ENCODE data around the gene ENDOV.

Gene ENDOV

GRCh38 chr17:80432961-80433550 lies 18.1 kb downstream of the ENDOV start:
- no peak for DNase-seq

GRCh38 chr17:80433916-80434666 lies 19.1 kb downstream of the ENDOV start:
- no peak for DNase-seq

- DNase-seq = no peak
Observed at GRCh38 chr17:80437532-80437931, 22.6 kb downstream of the ENDOV start.

GRCh38 chr17:80438806-80439205 lies 23.8 kb downstream of the ENDOV start:
- DNase-seq = no peak

- DNase-seq = no peak
Observed at GRCh38 chr17:80439499-80439898, 24.5 kb downstream of the ENDOV start.

- DNase-seq = peak; percentile 69
Observed at GRCh38 chr17:80441133-80441578, 26.2 kb downstream of the ENDOV start.

GRCh38 chr17:80441598-80442322 lies 26.8 kb downstream of the ENDOV start:
- no peak for DNase-seq

GRCh38 chr17:80442323-80442659 lies 27.3 kb downstream of the ENDOV start:
- DNase-seq = no peak

GRCh38 chr17:80442764-80443163 lies 27.8 kb downstream of the ENDOV start:
- DNase-seq = no peak

GRCh38 chr17:80443498-80443897 lies 28.5 kb downstream of the ENDOV start:
- no peak for DNase-seq

- no peak for DNase-seq
Observed at GRCh38 chr17:80443916-80444643, 29.1 kb downstream of the ENDOV start.

- DNase-seq = no peak
Observed at GRCh38 chr17:80444644-80444979, 29.6 kb downstream of the ENDOV start.

- no peak for DNase-seq
Observed at GRCh38 chr17:80445007-80445725, 30.2 kb downstream of the ENDOV start.

- DNase-seq = no peak
Observed at GRCh38 chr17:80445726-80446110, 30.8 kb downstream of the ENDOV start.

GRCh38 chr17:80446645-80447405 lies 31.9 kb downstream of the ENDOV start:
- DNase-seq = no peak

- no peak for DNase-seq
Observed at GRCh38 chr17:80447790-80448189, 32.8 kb downstream of the ENDOV start.

GRCh38 chr17:80449194-80449929 lies 34.4 kb downstream of the ENDOV start:
- no peak for DNase-seq

- no peak for DNase-seq
Observed at GRCh38 chr17:80449930-80450576, 35.1 kb downstream of the ENDOV start.

- no peak for DNase-seq
Observed at GRCh38 chr17:80451104-80451775, 36.3 kb downstream of the ENDOV start.

Data from 8988T (cell line).